ENCODE results near the gene DGKI.

DGKI gene

GRCh38 chr7:137727413-137727812, 119.4 kb downstream of the DGKI start:
- Histone ChIP-seq H3K4me1 (ENCODE audit: control insufficient read depth in 1 of 2, insufficient read depth in 1 of 2, low read depth in 1 of 2, low read length in 1 of 2) (no peaks in the 10 kb centered on the region), H3K4me3 (ENCODE audit: low read depth in 1 of 2, low read length in 1 of 2) (no peak overlapping the region), H3K36me3 (no peaks in the 10 kb centered on the region), H3K27ac (no peak overlapping the region), H3K9me3 (no peaks in the 10 kb centered on the region), H3K27me3 (no peaks in the 10 kb centered on the region)
- no peak for TF ChIP-seq CTCF (IDR thresholded peaks at IDR 0.05)

- Histone ChIP-seq H3K27ac (no peak overlapping the region), H3K4me1 (ENCODE audit: control insufficient read depth in 1 of 2, insufficient read depth in 1 of 2, low read depth in 1 of 2, low read length in 1 of 2) (no peaks in the 10 kb centered on the region), H3K36me3 (no peaks in the 10 kb centered on the region), H3K9me3 (no peaks in the 10 kb centered on the region), H3K4me3 (ENCODE audit: low read depth in 1 of 2, low read length in 1 of 2) (no peak overlapping the region), H3K27me3 (peaks cover 38% of the 10 kb centered on the region)
- TF ChIP-seq CTCF (IDR thresholded peaks at IDR 0.05), result no peak
Observed at GRCh38 chr7:137718355-137718754, 128.4 kb downstream of the DGKI start.

- Histone ChIP-seq H3K36me3 (no peaks in the 10 kb centered on the region), H3K27me3 (peaks cover 41% of the 10 kb centered on the region), H3K4me1 (ENCODE audit: control insufficient read depth in 1 of 2, insufficient read depth in 1 of 2, low read depth in 1 of 2, low read length in 1 of 2) (no peaks in the 10 kb centered on the region), H3K9me3 (no peaks in the 10 kb centered on the region), H3K27ac (no peak overlapping the region), H3K4me3 (ENCODE audit: low read depth in 1 of 2, low read length in 1 of 2) (no peak overlapping the region)
- no peak for TF ChIP-seq CTCF (IDR thresholded peaks at IDR 0.05)
Observed at GRCh38 chr7:137717811-137718271, 128.9 kb downstream of the DGKI start.

GRCh38 chr7:137717045-137717444, 129.7 kb downstream of the DGKI start:
- no peak for TF ChIP-seq CTCF (IDR thresholded peaks at IDR 0.05)
- Histone ChIP-seq H3K4me3 (ENCODE audit: low read depth in 1 of 2, low read length in 1 of 2) (no peak overlapping the region), H3K36me3 (no peaks in the 10 kb centered on the region), H3K27ac (no peak overlapping the region), H3K9me3 (no peaks in the 10 kb centered on the region), H3K4me1 (ENCODE audit: control insufficient read depth in 1 of 2, insufficient read depth in 1 of 2, low read depth in 1 of 2, low read length in 1 of 2) (no peaks in the 10 kb centered on the region), H3K27me3 (peaks cover 46% of the 10 kb centered on the region)

GRCh38 chr7:137716061-137716460, 130.7 kb downstream of the DGKI start:
- no peaks in the 10 kb centered on the region for H3K9me3 ChIP-seq
- no peaks in the 10 kb centered on the region for H3K36me3 ChIP-seq
- H3K4me3 ChIP-seq (ENCODE audit: low read depth in 1 of 2, low read length in 1 of 2), result no peak overlapping the region
- H3K4me1 ChIP-seq (ENCODE audit: control insufficient read depth in 1 of 2, insufficient read depth in 1 of 2, low read depth in 1 of 2, low read length in 1 of 2), result no peaks in the 10 kb centered on the region
- peaks cover 46% of the 10 kb centered on the region for H3K27me3 ChIP-seq
- no peak overlapping the region for H3K27ac ChIP-seq
- no peak for TF ChIP-seq CTCF (IDR thresholded peaks at IDR 0.05)

- Histone ChIP-seq H3K4me3 (ENCODE audit: low read depth in 1 of 2, low read length in 1 of 2) (no peak overlapping the region), H3K4me1 (ENCODE audit: control insufficient read depth in 1 of 2, insufficient read depth in 1 of 2, low read depth in 1 of 2, low read length in 1 of 2) (no peaks in the 10 kb centered on the region), H3K36me3 (no peaks in the 10 kb centered on the region), H3K27me3 (peaks cover 46% of the 10 kb centered on the region), H3K9me3 (no peaks in the 10 kb centered on the region), H3K27ac (no peak overlapping the region)
- TF ChIP-seq CTCF (IDR thresholded peaks at IDR 0.05), result no peak
Observed at GRCh38 chr7:137715533-137715932, 131.2 kb downstream of the DGKI start.
